Stimulated activated naive CD8-positive, alpha-beta T cell treated with anti-CD3 and anti-CD28 coated beads, Interleukin-15, Interleukin-2, amounts not matched to agents 100 ng/mL and 50 ng/mL, for 24 hours (primary cell): ENCODE results near the gene MYRFL.
"Not testable (repeated sequence)": the region's sequence is repeated elsewhere in the genome, so short reads cannot be mapped to it uniquely, and the experiment has no call there.

Source experiments
- H3K27ac Mint-ChIP-seq: one replicate; pipeline ENCODE4 v1.8.0; 2021; ENCODE audit warnings: mild to moderate bottlenecking, mixed read lengths
- H3K27me3 Mint-ChIP-seq: one replicate; pipeline ENCODE4 v1.8.0; 2021; ENCODE audit warnings: mixed read lengths
- H3K36me3 Mint-ChIP-seq: one replicate; pipeline ENCODE4 v1.8.0; 2021; ENCODE audit warnings: low read depth, mixed read lengths
- H3K4me1 Mint-ChIP-seq: one replicate; pipeline ENCODE4 v1.8.0; 2021; ENCODE audit warnings: low read depth, mixed read lengths
- H3K4me3 Mint-ChIP-seq: one replicate; pipeline ENCODE4 v1.8.0; 2021; ENCODE audit warnings: mild to moderate bottlenecking, mixed read lengths
- H3K9me3 Mint-ChIP-seq: one replicate; pipeline ENCODE4 v1.8.0; 2021; ENCODE audit warnings: mixed read lengths

The MYRFL gene

GRCh38 chr12:69824966-69825560, at the start of gene MYRFL:
Gene MYRFL, plus strand, starts transcription at chr12:69825227. Its CDS starts 291 bp downstream, at chr12:69825518.
- no peak within 1 kb of the TSS for H3K27ac Mint-ChIP-seq
- no peaks in the 10 kb centered on the region for H3K9me3 Mint-ChIP-seq
- H3K36me3 Mint-ChIP-seq, result no peaks in the 10 kb centered on the region
- H3K27me3 Mint-ChIP-seq, result peaks cover 14% of the 10 kb centered on the region
- H3K4me1 Mint-ChIP-seq, result no peaks in the 10 kb centered on the region
- H3K4me3 Mint-ChIP-seq, result no peak within 1 kb of the TSS

- Mint-ChIP-seq H3K4me1 (no peaks in the 10 kb centered on the region), H3K27ac (no peak overlapping the region), H3K27me3 (no peaks in the 10 kb centered on the region), H3K36me3 (peaks cover 47% of the 10 kb centered on the region), H3K4me3 (no peak overlapping the region), H3K9me3 (peaks cover 11% of the 10 kb centered on the region)
These were observed 45.1 kb upstream of the MYRFL start for GRCh38 chr12:69779928-69780327.

- Mint-ChIP-seq H3K27ac (no peak overlapping the region), H3K27me3 (no peaks in the 10 kb centered on the region)
These were observed 41.7 kb upstream of the MYRFL start for GRCh38 chr12:69783365-69783764.

GRCh38 chr12:69789351-69789750, 35.7 kb upstream of the MYRFL start:
- no peaks in the 10 kb centered on the region for H3K4me1 Mint-ChIP-seq
- H3K4me3 Mint-ChIP-seq, result no peak overlapping the region
- peaks cover 85% of the 10 kb centered on the region for H3K36me3 Mint-ChIP-seq
- H3K27ac Mint-ChIP-seq, result no peak overlapping the region
- peaks cover 30% of the 10 kb centered on the region for H3K9me3 Mint-ChIP-seq
- H3K27me3 Mint-ChIP-seq, result no peaks in the 10 kb centered on the region

More at GRCh38 chr12:69783365-69783764, 41.7 kb upstream of the MYRFL start:
- H3K4me1 Mint-ChIP-seq, result no peaks in the 10 kb centered on the region
- peaks cover 16% of the 10 kb centered on the region for H3K9me3 Mint-ChIP-seq
- peaks cover 78% of the 10 kb centered on the region for H3K36me3 Mint-ChIP-seq
- H3K4me3 Mint-ChIP-seq, result no peak overlapping the region

- Mint-ChIP-seq H3K4me3 (no peak overlapping the region), H3K9me3 (peaks cover 30% of the 10 kb centered on the region), H3K27ac (no peak overlapping the region), H3K27me3 (no peaks in the 10 kb centered on the region), H3K36me3 (peaks cover 83% of the 10 kb centered on the region), H3K4me1 (no peaks in the 10 kb centered on the region)
These were observed 32.5 kb upstream of the MYRFL start for GRCh38 chr12:69792533-69792932.

GRCh38 chr12:69807101-69807897, 17.7 kb upstream of the MYRFL start:
- not testable (repeated sequence) for H3K27ac Mint-ChIP-seq, H3K4me3 Mint-ChIP-seq, H3K27me3 Mint-ChIP-seq, H3K4me1 Mint-ChIP-seq
- peaks cover 66% of the 10 kb centered on the region for H3K36me3 Mint-ChIP-seq
- H3K9me3 Mint-ChIP-seq, result peaks cover 21% of the 10 kb centered on the region

GRCh38 chr12:69810870-69811498, 14.0 kb upstream of the MYRFL start:
- Mint-ChIP-seq H3K27me3 (no peaks in the 10 kb centered on the region), H3K9me3 (peaks cover 13% of the 10 kb centered on the region), H3K36me3 (peaks cover 70% of the 10 kb centered on the region), H3K4me3 (no peak overlapping the region), H3K27ac (no peak overlapping the region), H3K4me1 (no peaks in the 10 kb centered on the region)

- no peaks in the 10 kb centered on the region for H3K4me1 Mint-ChIP-seq
- no peaks in the 10 kb centered on the region for H3K27me3 Mint-ChIP-seq
- no peak overlapping the region for H3K27ac Mint-ChIP-seq
- H3K9me3 Mint-ChIP-seq, result peaks cover under 1% of the 10 kb centered on the region
- H3K36me3 Mint-ChIP-seq, result peaks cover 40% of the 10 kb centered on the region
- H3K4me3 Mint-ChIP-seq, result no peak overlapping the region
These were observed 8.9 kb upstream of the MYRFL start for GRCh38 chr12:69816082-69816481.

- Mint-ChIP-seq H3K27me3 (peaks cover 10% of the 10 kb centered on the region), H3K27ac (no peak overlapping the region), H3K36me3 (peaks cover 9% of the 10 kb centered on the region), H3K9me3 (no peaks in the 10 kb centered on the region), H3K4me1 (no peaks in the 10 kb centered on the region), H3K4me3 (no peak overlapping the region)
These were observed 4.0 kb upstream of the MYRFL start for GRCh38 chr12:69821032-69821455.

GRCh38 chr12:69821456-69822159, 3.4 kb upstream of the MYRFL start:
- Mint-ChIP-seq H3K36me3 (peaks cover 3% of the 10 kb centered on the region), H3K27ac (no peak overlapping the region), H3K27me3 (peaks cover 10% of the 10 kb centered on the region), H3K9me3 (no peaks in the 10 kb centered on the region), H3K4me1 (no peaks in the 10 kb centered on the region), H3K4me3 (no peak overlapping the region)

GRCh38 chr12:69822201-69822860, 2.7 kb upstream of the MYRFL start:
- no peaks in the 10 kb centered on the region for H3K36me3 Mint-ChIP-seq
- H3K4me1 Mint-ChIP-seq, result no peaks in the 10 kb centered on the region
- H3K27me3 Mint-ChIP-seq, result peaks cover 10% of the 10 kb centered on the region
- H3K9me3 Mint-ChIP-seq, result no peaks in the 10 kb centered on the region
- H3K4me3 Mint-ChIP-seq, result no peak overlapping the region
- H3K27ac Mint-ChIP-seq, result no peak overlapping the region

- no peaks in the 10 kb centered on the region for H3K4me1 Mint-ChIP-seq
These were observed 999 bp upstream of the MYRFL start for GRCh38 chr12:69824028-69824427.

GRCh38 chr12:69828897-69829296, 3.9 kb downstream of the MYRFL start:
- Mint-ChIP-seq H3K4me3 (no peak overlapping the region), H3K4me1 (no peaks in the 10 kb centered on the region), H3K9me3 (no peaks in the 10 kb centered on the region), H3K27ac (no peak overlapping the region), H3K27me3 (peaks cover 28% of the 10 kb centered on the region), H3K36me3 (no peaks in the 10 kb centered on the region)

More at GRCh38 chr12:69824028-69824427, 999 bp upstream of the MYRFL start:
- Mint-ChIP-seq H3K27ac (no peak overlapping the region), H3K27me3 (peaks cover 10% of the 10 kb centered on the region), H3K4me3 (no peak overlapping the region), H3K36me3 (no peaks in the 10 kb centered on the region), H3K9me3 (no peaks in the 10 kb centered on the region)

GRCh38 chr12:69833696-69834095, 8.7 kb downstream of the MYRFL start:
- Mint-ChIP-seq H3K36me3 (no peaks in the 10 kb centered on the region), H3K9me3 (no peaks in the 10 kb centered on the region), H3K27me3 (peaks cover 22% of the 10 kb centered on the region), H3K27ac (no peak overlapping the region), H3K4me3 (no peak overlapping the region), H3K4me1 (no peaks in the 10 kb centered on the region)
